Effector CD8-positive, alpha-beta T cell (primary cell): ENCODE results near the gene TCF7L1.

Source experiments
- DNase-seq: peaks from one replicate; lab custom pipeline; 2025; lab: John Stamatoyannopoulos, UW

TCF7L1 gene

GRCh38 chr2:85163675-85164074 is 30.5 kb downstream of the TCF7L1 start:
- no peak for DNase-seq

GRCh38 chr2:85164145-85164569 is 31.0 kb downstream of the TCF7L1 start:
- DNase-seq, result no peak

- DNase-seq, result no peak
Observed at GRCh38 chr2:85165088-85165690, 32.0 kb downstream of the TCF7L1 start.

GRCh38 chr2:85166021-85166420 is 32.8 kb downstream of the TCF7L1 start:
- no peak for DNase-seq

DNA sequence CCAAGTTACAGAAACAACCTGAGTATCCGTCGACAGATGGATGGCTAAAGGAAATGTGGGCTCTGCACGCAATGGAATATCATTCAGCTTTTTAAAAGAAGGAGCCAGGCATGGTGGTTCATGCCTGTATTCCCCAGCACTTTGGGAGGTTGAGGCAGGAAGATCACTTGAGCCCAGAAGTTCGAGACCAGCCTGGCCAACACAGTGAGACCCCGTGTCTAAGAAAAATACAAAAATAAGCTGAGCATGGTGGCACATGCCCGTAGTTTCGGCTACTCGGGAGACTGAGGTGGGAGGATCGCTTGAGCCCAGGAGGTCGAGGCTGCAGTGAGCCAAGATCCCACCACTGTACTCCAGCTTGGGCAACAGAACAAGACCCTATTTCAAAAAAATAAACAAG is 34.3 kb downstream of the TCF7L1 start:
- no peak for DNase-seq

DNA sequence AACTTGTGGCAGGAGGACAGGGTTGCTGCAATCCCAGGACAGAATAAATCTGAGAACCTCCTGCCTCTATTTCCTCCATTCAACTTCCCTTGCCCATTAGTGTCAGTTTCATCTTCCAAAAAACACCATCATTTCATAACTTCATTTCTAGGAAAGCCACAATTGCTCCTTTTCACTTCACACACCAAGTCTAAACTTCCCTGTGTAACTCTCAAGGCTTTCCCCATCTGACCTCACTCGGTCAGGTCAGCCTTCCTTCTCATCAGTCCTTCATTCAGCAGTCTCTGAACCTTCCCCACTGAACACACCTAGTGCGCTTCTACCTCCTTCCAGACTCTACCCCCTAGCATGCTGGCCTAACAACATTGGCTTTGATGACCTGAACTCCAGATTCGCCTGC is 35.8 kb downstream of the TCF7L1 start:
- DNase-seq, result no peak

DNA sequence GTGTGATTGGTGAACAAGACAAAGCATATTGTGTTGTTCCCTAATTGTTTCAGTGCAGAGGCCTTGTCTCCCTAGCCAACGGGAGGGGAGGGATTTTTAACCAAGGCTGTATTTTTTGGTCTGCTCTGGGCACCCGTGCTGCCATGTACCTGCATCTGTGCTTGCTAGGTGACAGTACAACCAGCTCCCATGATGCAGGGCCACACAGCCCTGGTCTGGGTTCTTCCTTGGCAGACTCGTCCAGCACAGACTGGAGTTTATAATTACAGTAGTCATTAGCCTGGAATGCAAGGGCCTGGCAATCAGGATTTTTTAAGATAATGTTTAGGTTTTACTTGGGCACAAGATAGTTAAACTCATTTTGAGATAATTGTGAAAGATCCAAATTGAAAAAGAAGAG is 36.4 kb downstream of the TCF7L1 start:
- DNase-seq, result no peak

DNA sequence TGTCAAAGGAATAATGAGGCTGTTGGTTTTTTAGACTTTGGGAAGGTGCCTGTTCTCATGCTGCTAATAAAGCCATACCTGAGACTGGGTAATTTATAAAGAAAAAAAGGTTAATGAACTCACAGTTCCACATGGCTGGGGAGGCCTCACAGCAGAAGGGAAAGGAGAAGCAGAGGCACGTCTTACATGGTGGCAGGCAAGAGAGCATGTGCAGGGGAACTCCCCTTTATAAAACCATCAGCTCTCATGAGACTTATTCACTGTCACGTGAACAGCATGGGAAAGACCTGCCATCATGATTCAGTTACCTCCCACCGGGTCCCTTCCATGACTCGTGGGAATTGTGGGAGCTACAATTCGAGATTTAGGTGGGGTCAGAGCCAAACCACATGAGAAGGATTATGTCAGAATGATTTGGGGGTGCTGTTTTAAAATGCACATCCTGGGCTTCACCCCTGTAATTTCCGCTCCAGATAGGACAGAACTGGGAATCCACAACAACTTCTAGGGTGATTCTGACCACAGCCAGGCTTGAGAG is 37.8 kb downstream of the TCF7L1 start:
- DNase-seq, result no peak

DNA sequence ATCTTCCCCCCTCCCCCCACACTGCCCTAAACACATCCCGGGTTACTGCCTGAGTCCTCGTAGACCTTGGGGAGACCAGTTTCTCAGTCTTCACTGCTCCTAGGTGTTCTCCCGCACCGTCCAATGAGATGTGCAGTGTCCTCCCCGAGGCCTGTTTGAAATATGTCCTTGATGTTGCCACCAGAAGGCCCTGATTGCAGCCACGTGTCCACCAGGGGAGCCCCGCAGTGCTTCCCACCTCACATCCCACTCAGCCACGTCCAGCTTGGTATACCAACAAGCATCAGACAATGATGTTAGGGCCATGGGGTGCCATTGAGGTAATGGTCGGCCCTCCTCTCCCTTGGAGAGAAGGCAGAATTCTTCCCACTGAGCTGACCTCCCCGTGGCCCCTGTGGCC is 38.7 kb downstream of the TCF7L1 start:
- DNase-seq, result no peak

DNA sequence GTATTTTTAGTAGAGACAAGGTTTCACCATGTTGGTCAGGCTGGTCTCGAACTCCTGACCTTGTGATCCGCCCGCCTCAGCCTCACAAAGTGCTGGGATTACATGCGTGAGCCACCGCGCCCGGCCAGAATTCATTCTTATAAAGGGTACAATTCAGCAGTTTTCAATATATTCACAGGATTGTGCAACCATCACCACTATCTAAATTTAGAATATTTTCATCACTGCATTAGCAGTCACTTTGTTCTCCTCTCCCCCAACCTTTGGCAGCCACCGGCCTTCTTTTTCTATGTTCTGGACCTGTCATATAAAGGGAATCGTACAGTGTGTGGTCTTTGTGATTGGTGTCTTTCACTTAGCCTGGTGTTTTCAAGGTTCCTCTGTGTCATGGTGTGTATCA is 40.7 kb downstream of the TCF7L1 start:
- DNase-seq, result no peak

DNA sequence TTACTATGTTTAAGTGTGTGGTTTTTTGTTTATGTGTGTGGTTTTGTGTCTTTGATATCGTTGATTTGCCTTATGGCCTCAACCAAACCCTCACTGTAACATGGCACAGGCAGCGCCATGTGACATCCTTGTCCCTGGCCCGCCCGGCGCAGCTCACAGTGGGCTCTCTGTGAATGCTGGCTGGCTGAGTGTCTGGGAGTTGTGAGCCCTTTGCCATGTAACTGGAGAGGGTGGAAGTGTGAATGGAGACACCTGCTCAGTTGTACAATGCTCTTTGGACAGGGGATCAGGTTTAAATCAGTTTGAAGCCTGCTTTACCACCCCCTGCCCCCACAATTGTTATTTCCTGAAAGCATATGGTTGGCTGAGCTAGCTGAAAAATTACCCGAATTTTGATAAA is 41.8 kb downstream of the TCF7L1 start:
- DNase-seq, result no peak

DNA sequence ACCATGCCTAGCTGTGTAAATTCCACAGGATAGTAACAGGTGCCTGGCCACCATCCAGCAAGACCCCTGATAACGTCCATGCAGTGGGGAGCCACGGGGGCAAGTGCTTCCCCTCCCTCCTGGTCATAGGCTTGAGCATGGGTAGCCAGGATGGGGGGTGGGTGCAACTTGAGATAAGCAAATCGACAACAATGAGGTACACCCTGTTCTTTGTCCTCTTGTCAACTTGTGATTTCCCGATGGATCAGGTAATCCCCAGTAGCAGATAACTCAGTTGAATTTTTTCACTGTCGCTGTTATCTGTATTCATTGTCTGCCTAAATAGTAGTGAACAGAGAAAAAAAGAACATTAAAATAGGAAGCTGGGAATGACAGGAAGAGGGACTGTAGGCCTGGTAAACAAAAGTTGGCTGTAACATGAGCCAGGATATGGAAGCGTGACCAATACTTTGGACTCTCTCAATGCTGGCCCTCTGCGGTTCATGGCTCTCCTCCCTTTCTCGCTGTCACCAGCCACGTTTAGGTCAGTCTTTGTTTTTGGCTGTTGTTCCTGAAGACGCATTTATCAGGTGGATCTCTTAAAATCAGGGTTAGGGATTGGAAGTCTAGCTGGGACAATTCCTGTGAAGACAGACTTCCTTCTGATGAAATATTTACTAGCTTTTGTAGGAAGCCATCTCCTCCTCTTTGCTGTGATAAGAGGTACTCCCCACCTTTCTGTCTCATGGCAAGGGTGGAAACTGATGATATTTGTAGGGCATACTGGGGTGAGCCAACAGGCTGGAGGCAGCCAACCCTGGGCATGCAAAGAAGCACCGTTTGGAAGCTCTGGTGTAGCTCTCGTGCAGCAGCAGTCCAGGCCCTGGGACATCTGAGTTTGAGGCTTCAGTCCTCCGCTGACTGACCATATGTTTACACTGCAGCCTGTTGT is 42.4 kb downstream of the TCF7L1 start:
- no peak for DNase-seq

GRCh38 chr2:85177031-85177824 is 44.0 kb downstream of the TCF7L1 start:
- no peak for DNase-seq

GRCh38 chr2:85178154-85178553 is 45.0 kb downstream of the TCF7L1 start:
- DNase-seq, result no peak

- DNase-seq, result no peak
Observed at GRCh38 chr2:85178980-85179411, 45.8 kb downstream of the TCF7L1 start.

- DNase-seq, result no peak
Observed at GRCh38 chr2:85179541-85179940, 46.3 kb downstream of the TCF7L1 start.

DNA sequence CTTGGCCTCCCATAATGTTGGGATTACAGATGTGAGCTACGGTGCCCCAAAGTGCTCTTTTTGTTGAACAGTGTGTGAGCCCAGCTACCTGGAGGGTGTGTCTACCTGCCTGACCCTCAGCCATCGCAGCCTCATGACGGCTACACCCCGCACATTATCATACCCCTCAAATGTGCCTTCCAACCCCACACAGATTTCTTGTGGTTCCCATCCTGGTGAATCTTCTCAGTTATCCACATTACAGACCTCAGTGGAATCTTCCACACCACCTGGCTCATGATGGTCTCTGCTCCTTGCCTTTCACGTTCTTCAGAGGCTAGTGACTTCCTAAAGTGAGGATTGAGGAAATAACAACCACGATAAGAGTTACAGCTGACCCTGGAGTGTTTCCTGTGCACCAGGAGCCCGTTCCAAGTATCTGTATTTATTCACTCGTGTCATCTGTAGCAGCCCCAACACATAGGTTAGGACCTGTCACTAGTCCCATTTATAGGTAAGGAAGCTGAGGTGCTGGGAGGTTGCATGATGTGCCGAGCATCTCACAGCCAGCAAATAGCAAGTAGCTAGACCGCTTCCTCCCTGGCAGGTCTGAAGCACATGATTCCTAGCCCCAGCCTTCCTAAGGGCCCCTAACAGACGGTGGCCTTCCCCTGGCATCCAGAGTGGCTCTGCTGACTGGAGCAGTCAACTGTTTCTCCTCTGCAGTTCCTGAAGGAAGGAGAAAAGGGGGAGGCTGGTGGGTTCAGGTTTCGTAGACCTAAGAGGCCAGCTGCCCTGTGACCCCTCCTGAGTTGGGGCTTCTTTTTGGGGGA is 47.3 kb downstream of the TCF7L1 start:
- DNase-seq, result no peak

- DNase-seq, result no peak
Observed at GRCh38 chr2:85181134-85181631, 48.0 kb downstream of the TCF7L1 start.

DNA sequence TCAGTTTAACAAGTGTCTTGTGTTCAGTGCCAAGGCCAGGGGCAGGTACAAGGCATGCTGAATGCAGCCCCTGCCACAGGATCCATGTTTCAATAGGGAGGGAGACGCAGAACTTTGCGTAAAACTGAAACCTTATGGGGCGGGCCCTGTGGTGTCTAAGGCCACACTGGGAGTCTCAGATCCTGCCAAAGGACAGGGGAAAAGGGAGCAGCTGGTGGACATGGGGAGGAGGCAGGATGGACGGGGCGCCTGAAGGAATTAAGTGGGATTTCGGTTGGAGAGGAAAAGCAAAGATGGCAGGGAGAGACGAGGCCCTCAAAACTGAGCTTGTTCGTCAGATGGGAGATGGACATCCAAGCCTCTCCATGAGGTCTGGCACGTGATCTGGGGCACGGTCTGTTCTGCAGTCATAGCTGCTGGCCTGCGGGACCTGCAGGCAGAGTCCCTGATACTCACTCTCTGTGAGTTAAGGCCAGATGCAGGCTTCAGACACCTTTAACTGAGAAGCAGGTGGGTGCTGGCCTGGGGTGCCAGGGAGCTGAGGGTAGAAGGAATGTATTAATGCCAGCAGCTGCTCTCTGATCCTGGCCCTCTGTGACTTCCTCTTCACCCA is 48.8 kb downstream of the TCF7L1 start:
- DNase-seq, result no peak

- DNase-seq, result no peak
Observed at GRCh38 chr2:85183076-85183475, 49.9 kb downstream of the TCF7L1 start.

DNA sequence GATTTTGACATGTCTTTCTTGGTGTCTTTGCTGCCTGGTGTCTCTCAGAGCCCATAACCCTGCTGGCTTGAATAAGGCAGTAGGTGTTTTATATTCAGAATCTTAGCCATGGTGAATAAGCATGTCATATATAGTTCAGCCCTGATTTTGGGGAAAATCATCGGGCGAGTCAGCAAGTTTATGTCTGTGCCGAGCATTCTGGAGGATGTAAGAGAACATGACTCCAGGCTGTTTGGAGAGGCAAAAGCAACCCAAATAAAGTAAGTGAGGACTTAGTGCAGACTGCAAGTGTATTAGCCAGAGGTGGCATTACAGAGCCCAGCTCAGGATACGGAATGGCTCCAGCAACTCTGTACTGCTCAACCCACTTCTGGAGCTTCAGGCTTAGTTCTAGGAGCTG is 50.3 kb downstream of the TCF7L1 start:
- DNase-seq, result no peak
